Chondrocyte (in vitro differentiated cells): Measurements from ENCODE around the gene DYNLT2. TPM values are rescaled to one million over a fixed set of nuclear protein-coding genes. Genes with fewer than 3 reads are reported as not detected.

Experiments
- DNase-seq: peaks from one replicate; pipeline ENCODE4 v3.0.0; 2021; ENCODE audit warnings: mixed read lengths, low spot score
- H3K27ac Mint-ChIP-seq: one replicate; pipeline ENCODE4 v1.8.0; 2021; ENCODE audit warnings: mild to moderate bottlenecking, moderate library complexity, mixed read lengths; ENCODE audit not compliant: unreplicated experiment
- H3K27me3 Mint-ChIP-seq: 2 replicates; pipeline ENCODE4 v1.8.0; 2021; ENCODE audit warnings: low read depth, mixed read lengths
- H3K36me3 Mint-ChIP-seq: 2 replicates; pipeline ENCODE4 v1.8.0; 2021; ENCODE audit warnings: low read depth, mixed read lengths
- H3K4me1 Mint-ChIP-seq: 2 replicates; pipeline ENCODE4 v1.8.0; 2021; ENCODE audit warnings: low read depth, mild to moderate bottlenecking, mixed read lengths
- H3K4me3 Mint-ChIP-seq: one replicate; pipeline ENCODE4 v1.8.0; 2021; ENCODE audit warnings: mild to moderate bottlenecking, moderate library complexity, mixed read lengths; ENCODE audit not compliant: unreplicated experiment
- H3K9me3 Mint-ChIP-seq: 2 replicates; pipeline ENCODE4 v1.8.0; 2021; ENCODE audit warnings: low read depth, mixed read lengths
- total RNA-seq: library from RNA; stranded (reverse); gene quantifications from 3 replicates; pipeline ENCODE4 v1.2.1, GENCODE V29; 2021
- TF ChIP-seq, protein P1 (sequence below): fragments of 200-600 bp; sonication (generic); IDR thresholded peaks from 2 replicates; pipeline ENCODE4 v1.5.0; 2021; ENCODE audit warnings: antibody characterized with exemption, mild to moderate bottlenecking, moderate library complexity

DYNLT2 gene
- total RNA-seq, 1 donor from 2014 or later: 0.85 TPM

DNA sequence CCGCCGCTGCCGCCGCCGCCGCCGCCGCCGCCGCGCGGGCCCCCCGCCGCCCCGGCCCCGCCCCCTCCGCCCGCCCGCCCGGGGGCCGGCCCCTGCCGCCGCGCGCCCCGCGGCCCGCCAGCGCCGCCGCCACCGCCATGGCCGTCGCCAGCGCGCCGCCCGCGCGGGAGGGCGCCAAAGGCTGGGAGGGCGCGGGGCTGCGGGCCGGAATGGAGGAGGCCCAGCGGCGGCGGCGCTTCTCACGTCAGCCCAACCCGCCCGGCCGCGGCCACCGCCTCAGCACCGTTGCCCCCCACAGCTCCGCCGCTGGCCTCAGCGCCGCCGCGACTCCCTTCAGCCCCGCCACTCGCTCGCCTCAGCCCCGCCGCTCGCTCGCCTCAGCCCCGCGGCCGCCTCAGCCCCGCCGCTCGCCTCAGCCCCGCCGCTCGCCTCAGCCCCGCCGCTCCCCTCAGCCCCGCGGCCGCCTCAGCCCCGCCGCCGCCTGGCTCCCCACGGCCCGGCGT, 27.3 kb downstream of the DYNLT2 start:
- Mint-ChIP-seq H3K27me3 (no peaks in the 10 kb centered on the region), H3K4me3 (peak overlapping the region; percentile 58), H3K4me1 (peaks cover 35% of the 10 kb centered on the region), H3K9me3 (no peaks in the 10 kb centered on the region), H3K36me3 (no peaks in the 10 kb centered on the region), H3K27ac (no peak overlapping the region)
- no peak for DNase-seq
- TF ChIP-seq, protein P1, sequence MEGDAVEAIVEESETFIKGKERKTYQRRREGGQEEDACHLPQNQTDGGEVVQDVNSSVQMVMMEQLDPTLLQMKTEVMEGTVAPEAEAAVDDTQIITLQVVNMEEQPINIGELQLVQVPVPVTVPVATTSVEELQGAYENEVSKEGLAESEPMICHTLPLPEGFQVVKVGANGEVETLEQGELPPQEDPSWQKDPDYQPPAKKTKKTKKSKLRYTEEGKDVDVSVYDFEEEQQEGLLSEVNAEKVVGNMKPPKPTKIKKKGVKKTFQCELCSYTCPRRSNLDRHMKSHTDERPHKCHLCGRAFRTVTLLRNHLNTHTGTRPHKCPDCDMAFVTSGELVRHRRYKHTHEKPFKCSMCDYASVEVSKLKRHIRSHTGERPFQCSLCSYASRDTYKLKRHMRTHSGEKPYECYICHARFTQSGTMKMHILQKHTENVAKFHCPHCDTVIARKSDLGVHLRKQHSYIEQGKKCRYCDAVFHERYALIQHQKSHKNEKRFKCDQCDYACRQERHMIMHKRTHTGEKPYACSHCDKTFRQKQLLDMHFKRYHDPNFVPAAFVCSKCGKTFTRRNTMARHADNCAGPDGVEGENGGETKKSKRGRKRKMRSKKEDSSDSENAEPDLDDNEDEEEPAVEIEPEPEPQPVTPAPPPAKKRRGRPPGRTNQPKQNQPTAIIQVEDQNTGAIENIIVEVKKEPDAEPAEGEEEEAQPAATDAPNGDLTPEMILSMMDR: no peak

DNA sequence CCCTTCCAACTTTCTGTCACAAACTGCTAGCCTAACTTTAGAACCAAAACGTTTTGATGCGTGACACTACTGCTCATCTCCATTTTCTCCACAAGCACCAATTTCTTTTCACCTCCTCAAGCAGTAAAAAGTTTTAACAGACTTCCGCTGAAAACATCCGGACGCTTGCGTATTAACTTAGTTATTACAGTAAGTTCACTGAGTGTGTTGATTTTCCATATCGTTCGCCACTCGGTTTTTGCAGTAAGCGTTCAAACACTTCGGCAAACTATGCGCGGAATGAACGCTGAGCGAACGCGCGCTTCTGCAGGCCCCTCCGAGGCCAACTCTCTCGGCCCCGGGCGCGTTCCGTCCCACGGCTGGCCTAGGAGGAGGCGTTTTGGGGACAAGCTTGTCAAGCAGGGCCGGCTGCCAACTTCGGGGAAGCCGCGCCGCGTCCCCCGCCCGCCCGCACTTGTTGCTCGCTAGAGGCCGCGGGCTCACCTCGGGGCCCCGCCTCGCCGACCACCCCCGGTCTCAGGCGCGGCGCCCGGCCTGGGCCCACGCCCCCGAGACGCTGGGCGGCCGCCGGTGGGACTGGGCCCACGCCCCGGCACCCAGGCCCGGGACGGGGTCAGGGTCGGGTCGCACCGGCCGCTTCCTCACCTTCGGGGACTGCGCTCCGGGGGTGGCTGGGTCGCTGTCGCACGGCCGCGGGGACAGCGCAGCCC, 28.0 kb downstream of the DYNLT2 start:
- H3K27ac Mint-ChIP-seq: peak overlapping the region; percentile 94
- peaks cover 37% of the 10 kb centered on the region for H3K4me1 Mint-ChIP-seq
- no peaks in the 10 kb centered on the region for H3K36me3 Mint-ChIP-seq
- peak overlapping the region; percentile 87 for H3K4me3 Mint-ChIP-seq
- no peaks in the 10 kb centered on the region for H3K27me3 Mint-ChIP-seq
- H3K9me3 Mint-ChIP-seq: no peaks in the 10 kb centered on the region
- TF ChIP-seq, protein P1: no peak
- no peak for DNase-seq

DNA sequence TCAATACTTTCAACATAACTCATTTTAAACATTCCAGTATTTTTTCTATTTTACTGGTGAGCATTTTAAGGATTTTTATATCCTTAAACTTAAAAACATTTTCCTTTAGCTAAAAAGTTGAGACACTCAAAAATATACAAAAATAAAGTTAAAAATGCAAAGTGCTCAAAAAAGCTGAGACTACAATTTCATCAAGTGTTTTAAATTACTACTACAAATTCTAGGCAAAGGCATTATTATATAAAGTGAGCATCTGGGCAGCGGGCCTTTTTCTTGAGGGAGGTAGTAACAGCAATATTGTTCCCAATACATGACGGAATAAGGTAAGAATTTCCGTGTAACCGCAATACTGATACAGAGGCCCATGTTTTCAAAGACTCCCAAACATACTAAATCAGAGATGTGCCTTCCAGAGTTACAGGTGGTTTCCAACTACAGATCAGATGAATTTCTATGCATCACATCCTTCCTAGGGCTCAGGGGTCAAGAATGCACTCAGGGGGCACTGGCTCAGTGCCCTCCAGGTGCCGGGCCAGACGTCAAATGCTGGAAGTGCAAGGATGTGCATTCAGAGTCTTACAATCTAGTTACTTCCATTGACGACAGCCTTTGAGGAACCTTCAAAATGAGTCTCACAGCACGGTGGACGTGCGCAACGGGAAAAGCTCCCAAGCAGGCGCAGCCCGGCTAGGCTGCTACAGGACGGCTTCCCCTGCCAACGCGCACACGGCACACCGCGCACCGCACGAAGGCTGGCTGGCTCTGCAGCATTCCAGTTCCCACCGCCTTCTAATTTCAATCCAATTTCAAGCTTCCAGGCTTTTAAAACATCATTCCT, 28.8 kb downstream of the DYNLT2 start:
- Mint-ChIP-seq H3K9me3 (no peaks in the 10 kb centered on the region), H3K4me1 (peaks cover 37% of the 10 kb centered on the region), H3K36me3 (no peaks in the 10 kb centered on the region), H3K27me3 (no peaks in the 10 kb centered on the region), H3K4me3 (peak overlapping the region; percentile 87), H3K27ac (peak overlapping the region; percentile 94)
- no peak for DNase-seq
- TF ChIP-seq, protein P1: no peak

DNA sequence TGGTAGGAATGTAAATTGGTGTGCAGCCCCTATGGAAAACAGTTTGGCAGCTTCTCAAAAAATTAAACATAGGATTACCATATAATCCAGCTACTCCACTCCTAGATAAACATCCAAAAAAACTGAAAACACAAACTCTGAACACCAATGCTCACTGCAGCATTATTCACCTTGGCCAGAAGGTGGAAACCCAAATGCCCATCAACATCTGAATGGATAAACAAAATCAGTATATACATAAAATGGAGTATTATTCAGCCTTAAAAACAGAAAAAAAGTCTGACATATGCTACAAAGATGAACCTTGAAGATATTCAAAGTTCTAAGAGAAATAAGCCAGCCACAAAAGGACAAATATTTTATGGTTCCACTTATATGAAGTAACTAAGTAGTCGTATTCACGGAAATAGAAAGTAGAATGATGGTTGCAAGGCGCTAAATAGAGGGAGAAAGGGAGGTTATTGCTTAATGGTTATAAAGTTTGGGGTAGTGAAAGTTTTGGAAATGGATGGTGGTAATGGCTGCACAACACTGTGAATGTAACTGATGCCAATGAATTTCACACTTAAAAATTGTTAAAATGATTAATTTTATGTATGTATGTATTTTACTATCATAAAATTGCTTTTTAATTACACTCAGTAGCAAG, 31.0 kb downstream of the DYNLT2 start:
- no peak overlapping the region for H3K4me3 Mint-ChIP-seq
- TF ChIP-seq, protein P1: peak; percentile 44
- H3K9me3 Mint-ChIP-seq: no peaks in the 10 kb centered on the region
- no peaks in the 10 kb centered on the region for H3K27me3 Mint-ChIP-seq
- H3K4me1 Mint-ChIP-seq: peaks cover 30% of the 10 kb centered on the region
- DNase-seq: no peak
- no peak overlapping the region for H3K27ac Mint-ChIP-seq
- H3K36me3 Mint-ChIP-seq: peaks cover 7% of the 10 kb centered on the region

- H3K36me3 Mint-ChIP-seq: peaks cover 15% of the 10 kb centered on the region
- no peaks in the 10 kb centered on the region for H3K9me3 Mint-ChIP-seq
- no peaks in the 10 kb centered on the region for H3K27me3 Mint-ChIP-seq
- TF ChIP-seq, protein P1: no peak
- no peak overlapping the region for H3K4me3 Mint-ChIP-seq
- no peak for DNase-seq
- H3K4me1 Mint-ChIP-seq: peaks cover 26% of the 10 kb centered on the region
- H3K27ac Mint-ChIP-seq: no peak overlapping the region
Observed at GRCh38 chr6:169719117-169719516, 32.3 kb downstream of the DYNLT2 start.
